ENCODE data around the gene NSUN2. TPM values are rescaled to one million over a fixed set of nuclear protein-coding genes. Genes with fewer than 3 reads are reported as not detected.
"Not testable (repeated sequence)": the region's sequence is repeated elsewhere in the genome, so short reads cannot be mapped to it uniquely, and the experiment has no call there.

Gene NSUN2
- total RNA-seq, 4 donors from 2014 or later = 37.7 to 65.8 (median 49.0) TPM

DNA sequence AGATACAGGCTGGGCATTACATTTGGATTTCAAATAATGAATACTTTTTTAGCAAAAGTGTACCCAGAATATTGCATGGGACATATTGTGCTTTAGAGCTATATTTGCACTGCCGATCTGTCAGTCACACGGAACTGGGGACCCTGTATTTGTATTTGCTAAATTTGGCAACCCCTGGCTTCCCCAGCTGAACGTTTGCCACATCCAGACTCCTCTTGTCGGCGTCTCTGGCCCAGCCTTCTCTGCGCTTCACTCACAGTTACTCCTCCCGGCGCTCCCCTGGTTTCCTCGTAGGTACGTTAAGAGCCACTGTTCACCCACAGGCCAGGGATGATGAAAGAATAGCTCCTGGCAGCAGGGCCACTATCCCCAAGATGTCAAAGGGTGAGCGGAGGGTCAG, 58.7 kb downstream of the NSUN2 start:
- WGBS, 2 donors = 68 to 70% methylated on average over 8 of the region's 11 CpGs
- no peaks in the 10 kb centered on the region for H3K9me3 ChIP-seq
- no peaks in the 10 kb centered on the region for H3K4me1 ChIP-seq
- no peaks in the 10 kb centered on the region for H3K36me3 ChIP-seq
- H3K27ac ChIP-seq = no peak overlapping the region
- no peak for DNase-seq
- H3K27me3 ChIP-seq = peaks cover 0 to 41% (median 0%) of the 10 kb centered on the region in 4 donors
- intact Hi-C loops (cut with DNase I) = loop anchor here (10.0 kb wide), 1 partner anchor 689 kb away; no protein-coding TSS in a partner anchor
- TF ChIP-seq CTCF (IDR thresholded peaks at IDR 0.05) (no peak), POLR2A (IDR thresholded peaks at IDR 0.05) (no peak)
- no peak overlapping the region for H3K4me3 ChIP-seq

DNA sequence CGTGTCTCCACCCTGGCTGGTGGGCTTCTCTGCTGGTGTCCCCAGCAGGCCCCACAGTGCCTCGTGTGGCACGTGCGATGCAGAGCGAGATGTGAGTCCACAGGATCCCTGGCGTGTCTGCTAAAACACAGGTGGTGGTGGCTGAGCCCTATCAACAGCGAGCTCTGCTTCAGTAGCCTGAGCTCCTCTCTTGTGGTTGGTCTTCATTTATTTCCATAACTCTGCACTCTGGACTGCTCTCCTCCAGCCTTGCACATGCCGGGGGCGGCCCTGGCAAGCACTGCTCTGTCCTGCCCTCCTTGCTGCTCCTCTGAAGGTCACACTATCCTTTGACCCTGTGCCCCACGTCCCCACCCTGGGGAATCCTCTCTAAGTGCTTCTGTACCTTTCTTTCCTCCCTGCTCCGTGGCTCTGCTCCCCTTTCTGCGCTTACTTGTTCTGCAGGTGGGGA, 59.2 kb downstream of the NSUN2 start:
- intact Hi-C loops (cut with DNase I) = loop anchor here (10.0 kb wide), 1 partner anchor 689 kb away; no protein-coding TSS in a partner anchor
- DNase-seq = no peak
- WGBS, 2 donors = 68 to 74% methylated on average over 8 to 11 of the region's 12 CpGs

GRCh38 chr5:6572825-6573380, 59.9 kb downstream of the NSUN2 start:
- DNase-seq = no peak

More for the DNA sequence above, 59.2 kb downstream of the NSUN2 start:
- H3K4me3 ChIP-seq = no peak overlapping the region
- H3K36me3 ChIP-seq = no peaks in the 10 kb centered on the region
- no peak overlapping the region for H3K27ac ChIP-seq
- H3K4me1 ChIP-seq = no peaks in the 10 kb centered on the region
- TF ChIP-seq POLR2A (IDR thresholded peaks at IDR 0.05) (no peak), CTCF (IDR thresholded peaks at IDR 0.05) (no peak)
- H3K27me3 ChIP-seq = peaks cover 0 to 41% (median 0%) of the 10 kb centered on the region in 4 donors
- H3K9me3 ChIP-seq = no peaks in the 10 kb centered on the region

GRCh38 chr5:6572086-6572824, 60.6 kb downstream of the NSUN2 start:
- no peaks in the 10 kb centered on the region for H3K36me3 ChIP-seq
- H3K4me3 ChIP-seq = no peak overlapping the region
- H3K4me1 ChIP-seq = no peaks in the 10 kb centered on the region
- peaks cover 0 to 35% (median 0%) of the 10 kb centered on the region in 4 donors for H3K27me3 ChIP-seq
- no peaks in the 10 kb centered on the region for H3K9me3 ChIP-seq
- intact Hi-C loops (cut with DNase I) = loop anchor here (10.0 kb wide), 1 partner anchor 687 kb away; no protein-coding TSS in a partner anchor
- no peak for DNase-seq
- H3K27ac ChIP-seq = no peak overlapping the region
- TF ChIP-seq CTCF (IDR thresholded peaks at IDR 0.05) (no peak), POLR2A (IDR thresholded peaks at IDR 0.05) (no peak)
- WGBS, 2 donors = 83 to 92% methylated on average over 4 to 6 of the region's 30 CpGs

More at GRCh38 chr5:6572825-6573380, 59.9 kb downstream of the NSUN2 start:
- H3K4me3 ChIP-seq = no peak overlapping the region
- TF ChIP-seq POLR2A (IDR thresholded peaks at IDR 0.05) (no peak), CTCF (IDR thresholded peaks at IDR 0.05) (no peak)
- H3K36me3 ChIP-seq = no peaks in the 10 kb centered on the region
- peaks cover 0 to 35% (median 0%) of the 10 kb centered on the region in 4 donors for H3K27me3 ChIP-seq
- no peak overlapping the region for H3K27ac ChIP-seq
- no peaks in the 10 kb centered on the region for H3K4me1 ChIP-seq
- WGBS, 2 donors = 83 to 89% methylated on average over 11 to 13 of the region's 21 CpGs
- no peaks in the 10 kb centered on the region for H3K9me3 ChIP-seq
- intact Hi-C loops (cut with DNase I) = loop anchor here (10.0 kb wide), 1 partner anchor 688 kb away; no protein-coding TSS in a partner anchor

GRCh38 chr5:6571607-6572006, 61.2 kb downstream of the NSUN2 start:
- peaks cover 0 to 35% (median 0%) of the 10 kb centered on the region in 4 donors for H3K27me3 ChIP-seq
- DNase-seq, H3K4me1 ChIP-seq, H3K4me3 ChIP-seq, H3K36me3 ChIP-seq, H3K27ac ChIP-seq, H3K9me3 ChIP-seq: not testable (repeated sequence)
- WGBS, 2 donors = 54 to 64% methylated on average over 2 of the region's 2 CpGs
- intact Hi-C loops (cut with DNase I) = loop anchor here (10.0 kb wide), 1 partner anchor 687 kb away; no protein-coding TSS in a partner anchor

All from esophagus squamous epithelium (tissue), 5 donors.